ENCODE results near the gene KLF9.

Gene KLF9

GRCh38 chr9:70413799-70414775, at the start of gene KLF9:
KLF9 (minus strand) TSS chr9:70414657; CDS start chr9:70413363, 1,294 bp downstream.
- TF ChIP-seq, protein P1, sequence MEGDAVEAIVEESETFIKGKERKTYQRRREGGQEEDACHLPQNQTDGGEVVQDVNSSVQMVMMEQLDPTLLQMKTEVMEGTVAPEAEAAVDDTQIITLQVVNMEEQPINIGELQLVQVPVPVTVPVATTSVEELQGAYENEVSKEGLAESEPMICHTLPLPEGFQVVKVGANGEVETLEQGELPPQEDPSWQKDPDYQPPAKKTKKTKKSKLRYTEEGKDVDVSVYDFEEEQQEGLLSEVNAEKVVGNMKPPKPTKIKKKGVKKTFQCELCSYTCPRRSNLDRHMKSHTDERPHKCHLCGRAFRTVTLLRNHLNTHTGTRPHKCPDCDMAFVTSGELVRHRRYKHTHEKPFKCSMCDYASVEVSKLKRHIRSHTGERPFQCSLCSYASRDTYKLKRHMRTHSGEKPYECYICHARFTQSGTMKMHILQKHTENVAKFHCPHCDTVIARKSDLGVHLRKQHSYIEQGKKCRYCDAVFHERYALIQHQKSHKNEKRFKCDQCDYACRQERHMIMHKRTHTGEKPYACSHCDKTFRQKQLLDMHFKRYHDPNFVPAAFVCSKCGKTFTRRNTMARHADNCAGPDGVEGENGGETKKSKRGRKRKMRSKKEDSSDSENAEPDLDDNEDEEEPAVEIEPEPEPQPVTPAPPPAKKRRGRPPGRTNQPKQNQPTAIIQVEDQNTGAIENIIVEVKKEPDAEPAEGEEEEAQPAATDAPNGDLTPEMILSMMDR (conservative IDR thresholded peaks at IDR 0.05; ENCODE audit: control insufficient read depth, insufficient read depth, low read depth, low read length), result no peak
- DNase-seq (ENCODE audit: low read depth), result peak; percentile 98

GRCh38 chr9:70463877-70464276, 49.4 kb upstream of the KLF9 start:
- no peak overlapping the region for H3K4me3 ChIP-seq (ENCODE audit: control insufficient read depth, low read depth, low read length)
- TF ChIP-seq, protein P1 (conservative IDR thresholded peaks at IDR 0.05; ENCODE audit: control insufficient read depth, insufficient read depth, low read depth, low read length), result no peak
- no peak for DNase-seq (ENCODE audit: low read depth)

More at GRCh38 chr9:70413799-70414775, at the start of gene KLF9:
- peak within 1 kb of the TSS; percentile 99 for H3K4me3 ChIP-seq (ENCODE audit: control insufficient read depth, low read depth, low read length)

- DNase-seq (ENCODE audit: low read depth), result no peak
- TF ChIP-seq, protein P1 (conservative IDR thresholded peaks at IDR 0.05; ENCODE audit: control insufficient read depth, insufficient read depth, low read depth, low read length), result no peak
- H3K4me3 ChIP-seq (ENCODE audit: control insufficient read depth, low read depth, low read length), result no peak overlapping the region
Measured at GRCh38 chr9:70462300-70462699, 47.8 kb upstream of the KLF9 start.

- no peak for DNase-seq (ENCODE audit: low read depth)
- no peak overlapping the region for H3K4me3 ChIP-seq (ENCODE audit: control insufficient read depth, low read depth, low read length)
- TF ChIP-seq, protein P1 (conservative IDR thresholded peaks at IDR 0.05; ENCODE audit: control insufficient read depth, insufficient read depth, low read depth, low read length), result no peak
Measured at GRCh38 chr9:70457235-70457634, 42.8 kb upstream of the KLF9 start.

- no peak for DNase-seq (ENCODE audit: low read depth)
- TF ChIP-seq, protein P1 (conservative IDR thresholded peaks at IDR 0.05; ENCODE audit: control insufficient read depth, insufficient read depth, low read depth, low read length), result no peak
- H3K4me3 ChIP-seq (ENCODE audit: control insufficient read depth, low read depth, low read length), result no peak overlapping the region
Measured at GRCh38 chr9:70455993-70456704, 41.7 kb upstream of the KLF9 start.

- no peak for DNase-seq (ENCODE audit: low read depth)
- TF ChIP-seq, protein P1 (conservative IDR thresholded peaks at IDR 0.05; ENCODE audit: control insufficient read depth, insufficient read depth, low read depth, low read length), result no peak
Measured at GRCh38 chr9:70452365-70452764, 37.9 kb upstream of the KLF9 start.

More at GRCh38 chr9:70452365-70452764, 37.9 kb upstream of the KLF9 start:
- H3K4me3 ChIP-seq (ENCODE audit: control insufficient read depth, low read depth, low read length), result no peak overlapping the region
